Right lobe of liver (tissue), 6 donors: Measurements from ENCODE around the gene COQ4. TPM values are rescaled to one million over a fixed set of nuclear protein-coding genes. Genes with fewer than 3 reads are reported as not detected.
A peak's percentile ranks its signal among the peaks of the same experiment; 100 is the strongest.
"Not testable (repeated sequence)": the region's sequence is repeated elsewhere in the genome, so short reads cannot be mapped to it uniquely, and the experiment has no call there.

Source experiments
- ATAC-seq, 4 donors: fragments of 200-7000 bp; cut with Tn5 transposase; one replicate each; pipeline ENCODE4 v1.9.1; 2020; ENCODE audit warnings: mild to moderate bottlenecking in 4 of 4, moderate library complexity in 4 of 4
- DNase-seq, 3 donors: peaks; one replicate each; pipeline ENCODE4 v3.0.0-alpha.2; 2020
- H3K27ac ChIP-seq, 3 donors: fragments of 200-600 bp; one replicate each; pipeline ENCODE4 v1.8.0; 2022
- H3K27me3 ChIP-seq, 2 donors: fragments of 200-600 bp; one replicate each; pipeline ENCODE4 v1.8.0; 2022
- H3K36me3 ChIP-seq, 4 donors: fragments of 200-600 bp; sonication (generic) in 1 of 4; one replicate each; pipeline versions ENCODE4 v1.5.1 to v1.8.0; 2017 to 2022; ENCODE audit warnings: control low read depth in 1 of 4
- H3K4me1 ChIP-seq, 4 donors: fragments of 200-600 bp; sonication (generic) in 1 of 4; one replicate each; pipeline versions ENCODE4 v1.5.1 to v1.8.0; 2017 to 2022; ENCODE audit warnings: control low read depth in 1 of 4
- H3K4me3 ChIP-seq, 3 donors: fragments of 200-600 bp; one replicate each; pipeline ENCODE4 v1.8.0; 2022
- H3K9me3 ChIP-seq, 4 donors: fragments of 200-600 bp; sonication (generic) in 1 of 4; one replicate each; pipeline versions ENCODE4 v1.5.1 to v1.8.0; 2017 to 2022; ENCODE audit warnings: control low read depth in 1 of 4
- CTCF ChIP-seq, 4 donors: fragments of 200-600 bp in 3 of 4; fragments of 450-650 bp in 1 of 4; IDR thresholded peaks; one replicate each; pipeline versions ENCODE4 v1.5.1 to v1.8.0; 2016 to 2022; ENCODE audit warnings: antibody characterized with exemption in 4 of 4, mild to moderate bottlenecking in 2 of 4
- POLR2A ChIP-seq: fragments of 450-650 bp; IDR thresholded peaks from one replicate; pipeline ENCODE4 v1.6.1; 2017; ENCODE audit warnings: antibody characterized with exemption, mild to moderate bottlenecking
- WGBS: methylation state at CpG from one replicate; pipeline ENCODE4 v1.1.6; 2018; ENCODE audit warnings: low coverage, low lambda C conversion rate; ENCODE audit not compliant: insufficient coverage; ENCODE audit errors: missing lambda C conversion rate; 5-methylcytosine and 5-hydroxymethylcytosine counted together
- intact Hi-C, 2 donors: fragments of 100-400 bp; cut with DNase I; formaldehyde crosslinking; loops; one replicate each; pipeline versions ENCODE4 v1.11.2 to v1.14.1; 2022
- total RNA-seq, 6 experiments: library from RNA; depleted of rRNA in 2 of 6; stranded (reverse); fragments of >200 nt in 2 of 6; fragmentation: NEBNext Ultra II Directional in 3 of 6; extraction: Animal tissue kit (Norgen Biotek cat#: 25700) in 3 of 6; gene quantifications; one replicate each; pipeline versions ENCODE4 v1.1.0 to v1.2.4, GENCODE V29; 2016 to 2023
- donor health status: DM: no; HTN: yes; CAD: no.
- donor health status: DM: no; HTN: no; CAD: no.
- donor health status: DM: no; HTN: no; CAD: no.
- donor health status: DM: no; HTN: yes; CAD: no.
- donor health status: DM: no; HTN: yes; CAD: no.

The COQ4 gene
- total RNA-seq, 6 experiments from 2014 or later = 22.3 to 67.5 (median 30.3) TPM

- intact Hi-C loops = no loop called here
- peaks cover 0 to 29% (median 11%) of the 10 kb centered on the region in 4 donors for H3K4me1 ChIP-seq
- TF ChIP-seq CTCF (IDR thresholded peaks at IDR 0.05) = no peak
- TF ChIP-seq POLR2A = no peak
- 49% methylated on average over 11 of the region's 13 CpGs for WGBS
- DNase-seq = peak; percentile 69 to 75 (median 70)
- H3K36me3 ChIP-seq = peaks cover 0 to 5% (median 2%) of the 10 kb centered on the region in 4 donors
- H3K27me3 ChIP-seq = no peaks in the 10 kb centered on the region
- no peaks in the 10 kb centered on the region for H3K9me3 ChIP-seq
- H3K4me3 ChIP-seq = no peak overlapping the region
- ATAC-seq = peak in 2 of 4 donors; percentile 19 to 51
- no peak overlapping the region for H3K27ac ChIP-seq
Measured at GRCh38 chr9:128325629-128326028, 3.0 kb downstream of the COQ4 start.

GRCh38 chr9:128333451-128333869 lies 10.8 kb downstream of the COQ4 start:
- TF ChIP-seq CTCF (IDR thresholded peaks at IDR 0.05) (no peak), POLR2A (no peak)
- H3K27ac ChIP-seq = no peak overlapping the region
- 100% methylated on average over 1 of the region's 11 CpGs for WGBS
- H3K9me3 ChIP-seq = no peaks in the 10 kb centered on the region
- peaks cover 0 to 3% (median 2%) of the 10 kb centered on the region in 4 donors for H3K36me3 ChIP-seq
- H3K27me3 ChIP-seq = no peaks in the 10 kb centered on the region
- DNase-seq (no peak), ATAC-seq (no peak)
- no peaks in the 10 kb centered on the region for H3K4me1 ChIP-seq
- H3K4me3 ChIP-seq = no peak overlapping the region
- intact Hi-C loops = no loop called here

GRCh38 chr9:128335161-128335560 lies 12.5 kb downstream of the COQ4 start:
- WGBS = 90% methylated on average over 7 of the region's 7 CpGs
- intact Hi-C loops = no loop called here
- H3K4me1 ChIP-seq = no peaks in the 10 kb centered on the region
- no peak overlapping the region for H3K4me3 ChIP-seq
- TF ChIP-seq POLR2A (no peak), CTCF (IDR thresholded peaks at IDR 0.05) (no peak)
- no peaks in the 10 kb centered on the region for H3K9me3 ChIP-seq
- no peaks in the 10 kb centered on the region for H3K27me3 ChIP-seq
- DNase-seq (no peak), ATAC-seq (no peak)
- H3K36me3 ChIP-seq = peaks cover 0 to 3% (median 2%) of the 10 kb centered on the region in 4 donors
- H3K27ac ChIP-seq = no peak overlapping the region

- no peaks in the 10 kb centered on the region for H3K27me3 ChIP-seq
- ATAC-seq (no peak), DNase-seq (no peak)
- TF ChIP-seq CTCF (IDR thresholded peaks at IDR 0.05) (no peak), POLR2A (no peak)
- intact Hi-C loops = no loop called here
- WGBS = 83% methylated on average over 1 of the region's 2 CpGs
- peaks cover 0 to under 1% (median 0%) of the 10 kb centered on the region in 4 donors for H3K4me1 ChIP-seq
- no peak overlapping the region for H3K4me3 ChIP-seq
- no peak overlapping the region for H3K27ac ChIP-seq
- H3K9me3 ChIP-seq = no peaks in the 10 kb centered on the region
- H3K36me3 ChIP-seq = peaks cover 0 to 3% (median 2%) of the 10 kb centered on the region in 4 donors
Measured at GRCh38 chr9:128335914-128336313, 13.3 kb downstream of the COQ4 start.

GRCh38 chr9:128337936-128338335 lies 15.3 kb downstream of the COQ4 start:
- TF ChIP-seq POLR2A (no peak), CTCF (IDR thresholded peaks at IDR 0.05) (no peak)
- intact Hi-C loops = no loop called here
- WGBS = 90% methylated on average over 6 of the region's 7 CpGs
- Histone ChIP-seq H3K9me3 (no peaks in the 10 kb centered on the region), H3K4me1 (peaks cover 0 to 6% (median 0%) of the 10 kb centered on the region in 4 donors), H3K27me3 (no peaks in the 10 kb centered on the region), H3K36me3 (peaks cover 0 to 3% (median under 1%) of the 10 kb centered on the region in 4 donors), H3K27ac (no peak overlapping the region), H3K4me3 (no peak overlapping the region)
- DNase-seq = no peak
- no peak for ATAC-seq

GRCh38 chr9:128338852-128339614 lies 16.4 kb downstream of the COQ4 start:
- intact Hi-C loops, H3K27ac ChIP-seq, ATAC-seq, H3K9me3 ChIP-seq, H3K36me3 ChIP-seq, H3K4me3 ChIP-seq, H3K4me1 ChIP-seq, DNase-seq, H3K27me3 ChIP-seq: not testable (repeated sequence)
- WGBS = 69% methylated on average over 5 of the region's 15 CpGs
